Esophagus mucosa (tissue), 1 donor: ENCODE measurements around the gene ASGR2. TPM values are rescaled to one million over a fixed set of nuclear protein-coding genes. Genes with fewer than 3 reads are reported as not detected.
"Not testable (repeated sequence)": the region's sequence is repeated elsewhere in the genome, so short reads cannot be mapped to it uniquely, and the experiment has no call there.

Experiments
- ATAC-seq: fragments of 200-7000 bp; cut with Tn5 transposase; one replicate; pipeline ENCODE4 v1.9.1; 2020
- total RNA-seq: library from RNA; stranded (reverse); gene quantifications from one replicate; pipeline ENCODE4 v1.2.4, GENCODE V29; 2023
- donor health status: DM: yes; HTN: yes; CAD: no.

ASGR2 gene
- total RNA-seq, 1 donor from 2014 or later: 0.24 TPM

GRCh38 chr17:7098802-7099459 lies 15.7 kb downstream of the ASGR2 start:
- no peak for ATAC-seq

- ATAC-seq: no peak
These were observed 16.7 kb downstream of the ASGR2 start for GRCh38 chr17:7097940-7098339.

DNA sequence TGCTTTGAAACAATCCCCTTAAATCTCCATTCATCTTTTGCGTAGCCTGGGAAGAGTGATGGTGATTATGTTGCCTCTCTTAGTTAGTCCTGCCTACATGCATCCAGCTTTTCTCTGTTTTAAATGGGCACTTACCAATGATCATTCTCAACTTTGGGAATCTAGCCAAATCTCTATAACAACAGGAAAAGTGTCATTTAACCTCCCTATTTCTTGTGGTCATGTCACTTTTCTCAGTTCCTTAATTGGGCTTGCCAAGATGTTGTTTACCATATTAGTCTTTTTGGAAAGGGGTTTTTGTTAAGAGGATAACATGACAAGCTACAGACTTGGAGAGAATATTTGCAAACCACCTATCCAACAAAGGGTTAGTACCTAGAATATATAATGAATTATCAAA lies 19.0 kb downstream of the ASGR2 start:
- ATAC-seq: no peak

DNA sequence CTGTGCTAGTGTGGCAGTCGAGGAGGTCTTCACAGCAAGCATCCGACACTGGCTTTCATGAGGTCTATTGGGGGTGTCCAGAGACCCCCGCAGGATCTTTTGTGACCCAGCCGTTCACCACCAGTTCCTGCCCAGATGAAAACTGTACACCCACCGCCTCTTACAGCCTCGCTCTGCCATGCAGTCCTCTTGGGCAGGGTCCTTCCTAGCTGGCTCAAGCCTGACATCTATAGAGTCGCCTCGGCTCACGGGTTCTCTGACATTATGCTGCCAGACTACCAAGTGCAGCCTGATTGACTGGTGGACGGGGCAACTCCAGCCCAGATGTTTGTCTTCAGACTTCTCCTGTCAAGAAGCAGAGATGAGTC lies 20.0 kb downstream of the ASGR2 start:
- ATAC-seq: no peak

- not testable (repeated sequence) for ATAC-seq
These were observed 23.2 kb downstream of the ASGR2 start for GRCh38 chr17:7091311-7092005.

DNA sequence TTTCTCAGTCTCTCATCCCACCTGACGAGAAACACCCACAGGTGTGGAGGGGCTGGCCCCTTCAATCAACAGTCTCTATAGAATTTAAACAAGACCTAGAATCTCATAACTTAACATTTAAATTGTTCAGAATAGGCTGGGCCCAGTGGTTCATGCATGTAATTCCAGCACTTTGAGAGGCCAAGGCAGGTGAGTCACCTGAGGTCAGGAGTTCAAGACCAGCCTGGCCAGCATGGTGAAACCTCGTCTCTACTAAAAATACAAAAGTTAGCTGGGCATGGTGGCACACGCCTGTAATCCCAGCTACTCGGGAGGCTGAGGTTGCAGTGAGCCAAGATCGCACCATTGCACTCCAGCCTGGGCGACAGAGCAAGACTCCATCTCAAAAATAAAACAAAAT lies 25.1 kb downstream of the ASGR2 start:
- not testable (repeated sequence) for ATAC-seq

DNA sequence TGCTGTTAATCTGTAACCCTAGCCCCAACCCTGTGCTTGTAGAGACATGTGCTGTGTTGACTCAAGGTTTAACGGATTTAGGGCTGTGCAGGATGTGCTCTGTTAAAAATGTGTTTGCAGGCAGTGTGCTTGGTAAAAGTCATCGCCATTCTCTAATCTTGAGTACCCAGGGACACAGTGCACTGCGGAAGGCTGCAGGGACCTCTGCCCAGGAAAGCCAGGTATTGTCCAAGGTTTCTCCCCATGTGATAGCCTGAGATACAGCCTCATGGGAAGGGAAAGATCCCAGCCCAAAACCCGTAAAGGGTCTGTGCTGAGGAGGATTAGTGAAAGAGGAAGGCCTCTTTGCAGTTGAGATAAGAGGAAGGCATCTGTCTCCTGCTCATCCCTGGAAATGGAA lies 26.2 kb downstream of the ASGR2 start:
- ATAC-seq: not testable (repeated sequence)

- ATAC-seq: no peak
These were observed 30.5 kb downstream of the ASGR2 start for GRCh38 chr17:7084088-7084487.

DNA sequence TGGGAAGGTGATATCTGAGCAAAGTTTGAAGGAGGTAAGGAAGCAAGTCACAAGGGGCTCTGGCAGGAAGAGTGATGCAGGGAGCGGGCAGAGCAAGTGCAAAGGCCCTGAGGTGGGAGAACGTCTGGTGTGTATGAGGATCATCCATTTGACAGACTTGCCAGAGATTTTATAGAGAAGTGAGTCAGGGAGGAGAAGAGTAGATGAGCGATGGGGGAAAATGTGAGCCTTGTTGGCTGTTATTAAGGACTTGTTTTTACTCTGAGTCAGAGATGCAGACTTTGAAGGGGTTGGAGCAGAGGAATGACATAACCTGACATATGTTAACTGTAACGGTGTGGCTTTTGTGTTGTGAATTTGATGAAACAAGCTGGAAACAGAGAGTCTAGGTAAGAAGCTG lies 31.0 kb downstream of the ASGR2 start:
- no peak for ATAC-seq

DNA sequence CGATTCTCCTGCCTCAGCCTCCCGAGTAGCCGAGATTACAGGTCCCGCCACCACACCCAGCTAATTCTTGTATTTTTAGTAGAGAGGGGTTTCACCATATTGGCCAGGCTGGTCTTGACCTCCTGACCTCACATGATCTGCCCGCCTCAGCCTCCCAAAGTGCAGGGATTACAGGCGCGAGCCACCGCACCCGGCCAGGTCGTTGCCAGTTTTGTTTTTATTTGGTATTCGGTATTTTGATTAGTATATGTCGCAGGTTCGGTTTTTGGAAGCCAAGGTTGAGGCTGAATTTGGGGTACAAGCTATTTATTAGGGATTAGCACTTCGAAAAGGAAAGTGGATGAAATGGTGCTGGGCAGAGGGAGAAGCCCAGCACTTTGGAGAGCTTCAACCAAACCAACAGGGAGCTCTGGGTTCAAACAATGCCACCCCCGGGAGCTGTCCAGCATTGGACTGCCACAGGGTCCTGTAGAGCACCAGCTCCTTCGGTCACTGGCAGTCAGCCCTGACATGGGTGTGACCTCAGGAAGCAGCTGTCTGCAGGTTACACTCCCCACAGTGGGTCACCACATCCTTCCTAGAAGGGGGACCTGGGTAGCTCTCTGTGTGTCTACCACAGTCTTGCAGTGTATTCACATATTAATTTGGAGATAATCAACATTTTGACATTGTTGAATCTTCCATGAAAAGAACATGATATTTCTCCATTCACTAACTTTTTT lies 33.1 kb downstream of the ASGR2 start:
- peak; percentile 37 for ATAC-seq

DNA sequence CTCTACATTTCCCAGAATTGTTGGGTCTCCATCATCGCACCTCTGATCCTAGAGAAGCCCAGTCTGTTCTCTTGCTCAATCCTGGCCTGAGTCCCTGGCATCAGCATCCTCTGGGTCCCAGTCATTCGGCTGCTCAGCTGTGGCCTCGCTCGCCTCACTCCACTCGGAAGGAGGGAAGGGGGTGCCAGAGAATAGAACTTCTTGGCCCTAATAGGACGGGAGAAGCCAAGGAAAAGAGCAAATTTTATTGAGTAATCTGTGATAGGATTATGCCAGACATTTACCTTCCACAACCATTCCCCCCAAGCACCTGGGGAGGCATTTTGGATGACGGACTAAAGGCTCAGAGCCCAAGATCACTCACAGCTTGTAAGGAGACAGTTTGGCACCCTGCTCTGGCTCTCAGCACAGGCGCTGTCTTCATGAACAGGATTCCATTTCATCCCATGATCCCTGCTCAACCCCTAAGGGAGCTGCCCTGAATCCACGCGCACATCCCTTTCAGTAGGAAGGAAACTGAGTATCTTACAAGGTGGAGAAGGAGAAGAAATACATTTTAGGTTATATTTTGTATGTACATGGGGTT lies 34.1 kb downstream of the ASGR2 start:
- ATAC-seq: no peak

DNA sequence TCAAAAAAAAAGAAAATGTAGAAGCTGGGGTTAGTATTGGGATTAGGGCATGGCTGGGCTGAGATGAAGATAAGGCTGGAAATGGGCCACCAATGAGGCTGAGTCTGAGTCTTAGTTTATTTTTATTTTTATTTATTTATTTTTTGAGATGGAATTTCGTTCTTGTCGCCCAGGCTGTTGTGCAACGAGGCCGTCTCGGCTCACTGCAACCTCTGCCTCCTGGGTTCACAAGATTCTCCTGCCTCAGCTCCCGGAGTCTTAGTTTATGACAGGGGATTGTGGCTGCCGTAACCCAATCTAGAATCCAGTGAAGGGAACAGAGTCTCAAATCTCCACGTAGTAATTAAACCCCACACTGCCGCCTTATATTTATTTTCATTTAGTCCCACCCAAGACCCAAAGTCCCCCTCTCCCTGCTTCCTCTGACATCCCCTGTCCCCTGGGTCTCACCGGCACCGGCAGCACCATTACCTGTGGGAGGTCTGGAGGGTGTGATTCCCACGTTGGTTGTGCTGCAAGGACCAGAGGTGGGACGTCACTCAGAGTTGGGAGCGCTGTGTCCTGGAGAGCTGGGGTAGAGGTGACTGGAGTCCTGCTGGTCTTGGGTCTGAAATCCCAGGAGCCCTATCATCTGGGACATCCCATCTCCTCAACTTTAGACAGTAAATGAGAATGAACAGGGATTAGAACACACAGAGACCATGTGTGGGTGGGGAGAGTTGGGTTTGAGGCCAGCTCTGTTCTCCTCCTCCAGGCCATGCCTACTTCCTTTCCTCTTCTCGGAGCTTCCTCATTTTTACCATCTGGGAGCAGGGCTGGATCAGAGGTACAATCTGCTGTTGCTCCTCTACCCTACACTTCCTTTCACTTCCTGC lies 34.8 kb downstream of the ASGR2 start, which contains the start of gene CLEC10A:
Gene CLEC10A (minus strand): TSS at position 671 of the 875 bp plus-strand sequence. CDS start 1,439 bp downstream, outside the sequence.
- no peak for ATAC-seq

DNA sequence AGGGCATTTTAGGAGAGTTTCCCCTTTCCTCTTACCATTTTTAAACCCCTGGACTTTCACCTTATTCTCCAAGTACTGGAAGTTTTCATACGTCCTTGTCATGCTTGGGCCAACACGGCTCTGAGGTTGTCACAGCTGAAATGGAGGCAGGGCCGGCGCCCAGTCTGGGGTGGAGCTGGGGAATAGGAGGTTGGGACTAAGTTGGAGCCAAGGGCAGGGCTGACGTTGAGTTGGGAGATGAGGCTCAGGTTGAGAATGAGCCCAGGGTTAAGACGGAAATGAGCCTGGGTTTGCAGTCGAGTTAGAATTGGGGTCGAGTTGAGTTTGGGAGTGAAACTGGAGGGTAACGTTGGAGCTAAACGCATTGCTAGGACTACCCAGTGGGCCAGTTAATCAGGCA lies 35.9 kb downstream of the ASGR2 start:
- ATAC-seq: no peak

DNA sequence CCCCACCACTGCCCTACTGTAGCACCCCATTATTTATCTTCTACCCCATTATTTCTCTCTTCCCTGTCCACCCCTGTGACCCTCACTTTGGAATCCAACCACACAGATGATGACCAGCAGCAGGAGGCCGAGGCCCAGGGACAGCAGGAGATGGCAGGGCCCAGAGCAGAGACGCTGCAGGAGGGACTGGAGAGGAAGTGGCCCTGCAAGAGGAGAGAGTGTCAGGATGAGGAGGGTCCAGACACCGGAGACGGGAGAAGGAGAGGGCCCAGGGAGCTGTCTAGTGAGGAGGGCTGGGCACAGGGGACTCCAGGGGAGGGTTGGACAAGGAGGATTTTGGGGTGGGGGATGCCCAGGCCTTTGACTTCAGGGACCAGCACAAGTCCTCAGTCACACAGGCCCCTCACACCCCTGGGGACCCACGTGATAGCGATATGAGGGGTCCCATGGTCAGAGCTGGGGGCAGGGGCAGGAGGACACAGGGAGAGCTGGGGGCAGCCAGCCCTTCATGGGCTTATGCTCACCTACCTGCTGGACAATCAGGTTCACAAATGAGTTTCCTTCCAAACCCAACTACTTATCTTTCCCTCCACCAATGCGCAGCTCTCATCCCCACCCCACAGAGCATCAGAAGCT lies 36.6 kb downstream of the ASGR2 start:
- ATAC-seq: peak; percentile 17

DNA sequence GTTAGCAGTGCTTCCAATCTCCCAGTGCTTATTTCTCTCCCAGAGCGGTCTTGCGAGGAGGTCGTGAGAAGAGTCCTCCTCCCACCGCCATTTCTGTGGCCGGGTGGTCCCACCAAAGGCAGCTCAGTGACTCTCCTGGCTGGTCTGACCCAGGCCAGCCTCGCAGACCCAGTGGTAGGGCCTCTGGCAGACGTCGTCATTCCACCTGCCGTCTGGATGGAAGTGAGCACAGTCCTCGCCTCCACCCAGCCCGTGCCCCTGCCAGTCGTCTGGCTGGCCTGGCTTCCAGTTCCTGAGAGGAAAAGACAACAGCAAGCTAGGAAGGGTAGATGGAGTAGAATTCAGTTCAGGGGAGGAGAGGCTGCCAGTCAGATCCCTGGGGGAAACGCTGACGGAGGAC lies 39.7 kb downstream of the ASGR2 start:
- ATAC-seq: no peak

- ATAC-seq: no peak
These were observed 42.2 kb downstream of the ASGR2 start for GRCh38 chr17:7072406-7072805.

GRCh38 chr17:7070712-7071111 lies 43.9 kb downstream of the ASGR2 start:
- peak; percentile 23 for ATAC-seq

DNA sequence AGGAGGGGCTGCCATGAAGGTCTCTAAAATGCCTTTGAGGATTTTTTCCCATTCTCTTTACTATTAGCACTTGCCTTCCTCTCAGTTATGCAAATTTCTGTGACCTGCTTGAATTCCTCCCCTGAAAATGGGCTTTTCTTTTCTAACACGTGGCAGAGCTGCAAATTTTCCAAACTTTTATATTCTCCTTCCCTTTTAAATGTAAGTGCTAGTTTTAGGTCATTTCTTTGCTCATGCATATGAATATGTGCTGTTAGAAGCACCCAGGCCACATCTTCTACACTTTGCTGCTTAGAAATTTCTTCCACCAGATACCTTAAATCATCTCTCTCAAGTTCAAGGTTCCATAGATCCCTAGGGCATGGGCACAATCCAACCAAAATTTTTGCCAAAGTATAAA lies 46.4 kb downstream of the ASGR2 start:
- no peak for ATAC-seq

DNA sequence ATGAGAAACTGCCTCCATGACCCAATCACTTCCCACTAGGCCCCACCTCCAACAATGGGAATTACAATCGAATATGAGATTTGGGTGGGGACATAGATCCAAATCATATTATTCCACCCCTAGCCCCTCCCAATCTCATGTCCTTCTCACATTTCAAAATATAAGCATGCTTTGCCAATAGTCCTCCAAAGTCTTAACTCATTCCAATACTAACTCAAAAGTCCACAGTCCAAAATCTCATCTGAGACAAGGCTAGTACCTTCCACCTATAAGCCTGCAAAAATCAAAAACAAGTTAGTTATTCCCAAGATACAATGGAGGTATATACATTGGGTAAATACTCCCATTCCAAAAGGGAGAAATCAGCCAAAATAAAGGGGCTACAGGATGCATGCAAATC lies 47.4 kb downstream of the ASGR2 start:
- no peak for ATAC-seq

GRCh38 chr17:7064261-7064660 lies 50.4 kb downstream of the ASGR2 start:
- ATAC-seq: no peak

DNA sequence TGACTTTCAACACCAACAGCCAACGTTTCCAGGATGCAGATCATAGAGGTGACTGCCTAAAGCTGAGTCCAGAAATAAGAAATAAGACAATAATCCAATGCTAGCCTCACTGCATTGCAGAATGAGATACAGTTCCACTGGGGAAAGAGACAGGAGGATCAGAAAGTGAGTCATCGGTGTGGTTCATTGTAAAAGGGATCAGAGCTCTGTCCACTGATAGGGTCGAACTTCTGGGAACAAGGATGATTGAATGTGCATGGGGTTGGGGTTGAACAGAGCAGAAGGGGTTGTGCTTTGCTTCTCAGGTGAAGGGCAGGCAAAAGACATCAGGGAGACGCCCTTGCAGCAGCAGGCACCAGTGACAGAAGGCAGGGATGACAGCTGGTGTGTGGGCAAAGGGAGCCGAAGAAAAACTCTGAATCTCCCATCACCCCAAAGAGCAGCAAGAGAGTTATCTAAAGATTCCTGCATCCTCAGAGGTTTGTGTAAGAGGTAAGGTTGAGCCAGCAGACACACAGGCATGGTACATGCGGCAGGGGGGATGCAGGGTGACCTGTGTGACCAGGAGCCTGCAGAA lies 51.0 kb downstream of the ASGR2 start:
- no peak for ATAC-seq
